Measurements from ENCODE around the gene ARTN.

ARTN gene

DNA sequence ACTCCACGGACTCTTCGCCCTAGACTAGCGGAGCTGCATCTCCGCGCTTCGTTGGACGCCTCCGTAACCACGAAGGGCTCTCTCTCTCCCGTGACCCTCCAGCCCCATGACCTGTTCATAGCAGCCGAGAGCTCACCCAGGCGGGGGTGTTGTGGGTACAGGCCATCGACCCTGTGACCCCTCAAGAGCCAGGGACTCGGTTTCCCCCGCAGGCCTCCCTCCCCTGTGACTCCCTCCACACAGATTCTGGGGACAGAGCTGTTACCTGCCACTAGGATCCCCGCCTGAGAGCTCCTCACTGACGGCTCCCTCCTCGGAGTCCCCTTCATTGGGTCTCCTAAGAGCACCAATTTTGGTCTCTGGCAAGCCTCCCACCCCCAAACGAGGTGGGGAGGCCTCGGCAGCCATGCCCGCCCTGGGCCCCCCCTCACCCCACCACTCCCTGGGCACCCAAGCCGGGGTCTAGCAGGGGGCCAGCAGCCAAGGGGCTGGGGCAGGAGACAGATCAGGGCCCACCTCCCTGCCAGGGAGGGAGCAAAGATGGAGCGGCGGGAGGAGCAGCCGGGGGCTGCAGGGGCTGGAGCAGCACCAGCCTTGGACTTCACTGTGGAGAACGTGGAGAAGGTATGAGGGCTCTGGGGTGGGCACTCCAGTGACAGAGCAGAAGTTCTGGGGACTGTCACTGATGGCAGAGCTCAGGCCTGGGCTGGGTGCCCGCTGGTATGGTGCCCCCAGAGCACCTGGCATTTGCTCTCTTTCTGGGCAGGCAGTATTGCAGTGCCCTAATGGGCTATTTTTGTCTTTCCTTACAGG is 13.7 kb downstream of the ARTN start:
- H4K20me1 ChIP-seq: peaks cover 0 to 70% (median 21%) of the 10 kb centered on the region in 11 experiments; a peak in 12 of 22 replicates
- peaks cover 34 to 60% (median 50%) of the 10 kb centered on the region in 10 experiments for H3K4me1 ChIP-seq
- no peaks in the 10 kb centered on the region for H3K9me3 ChIP-seq (replicated peaks in 1 of 11)
- H3K27ac ChIP-seq: peak overlapping the region; percentile 91 to 100 (median 98)
- peak overlapping the region; percentile 74 to 92 (median 78) for H3K4me3 ChIP-seq
- H3K36me3 ChIP-seq: peaks cover 13 to 47% (median 22%) of the 10 kb centered on the region in 11 experiments; a peak in 21 of 22 replicates
- peak overlapping the region; percentile 78 to 100 (median 99) for H3K4me2 ChIP-seq
- peak overlapping the region; percentile 88 to 100 (median 98) for H3K9ac ChIP-seq
- no peak for TF ChIP-seq Cebpa-rat (IDR thresholded peaks at IDR 0.05)
- H3K27me3 ChIP-seq: no peaks in the 10 kb centered on the region

DNA sequence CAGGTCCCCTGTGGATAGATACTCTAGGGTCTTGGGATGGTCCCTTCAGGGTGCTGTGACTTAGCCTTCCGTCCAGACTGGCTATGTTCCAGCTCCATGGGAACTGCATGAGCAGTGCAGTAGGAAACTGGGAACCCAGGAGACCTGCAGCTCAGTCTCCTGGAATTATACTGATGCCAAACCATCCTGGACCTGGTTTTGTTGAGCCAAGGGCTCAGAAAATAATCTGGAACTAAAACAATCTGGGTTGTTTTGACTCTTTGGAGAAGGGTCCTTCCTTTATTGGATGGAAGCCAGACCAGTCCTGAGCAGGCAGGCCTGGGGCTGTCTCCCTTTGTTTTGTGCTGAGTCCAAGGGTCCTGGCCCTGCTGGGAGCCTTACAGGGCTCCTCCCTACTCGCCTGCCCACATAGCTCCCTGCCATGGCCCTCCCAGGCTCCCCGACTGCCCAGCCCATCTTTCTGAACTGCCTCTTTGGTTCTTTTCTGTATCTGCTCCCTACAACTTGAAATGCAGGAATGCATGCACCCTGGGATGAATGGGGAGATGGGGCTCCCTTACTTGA is 14.4 kb downstream of the ARTN start:
- peak overlapping the region in 9 of 11 experiments; percentile 96 to 100 (median 99); a peak in 15 of 22 replicates for H3K27ac ChIP-seq
- peaks cover 0 to 70% (median 26%) of the 10 kb centered on the region in 11 experiments; a peak in 15 of 22 replicates for H4K20me1 ChIP-seq
- no peak for TF ChIP-seq Cebpa-rat (IDR thresholded peaks at IDR 0.05)
- H3K4me1 ChIP-seq: peaks cover 39 to 58% (median 51%) of the 10 kb centered on the region in 10 experiments
- peak overlapping the region; percentile 74 to 92 (median 78) for H3K4me3 ChIP-seq
- no peaks in the 10 kb centered on the region for H3K9me3 ChIP-seq (replicated peaks in 1 of 11)
- H3K36me3 ChIP-seq: peaks cover 13 to 45% (median 22%) of the 10 kb centered on the region in 11 experiments; a peak in 21 of 22 replicates
- peak overlapping the region; percentile 78 to 100 (median 99) for H3K4me2 ChIP-seq
- H3K27me3 ChIP-seq: no peaks in the 10 kb centered on the region
- H3K9ac ChIP-seq: peak overlapping the region; percentile 88 to 100 (median 98)

DNA sequence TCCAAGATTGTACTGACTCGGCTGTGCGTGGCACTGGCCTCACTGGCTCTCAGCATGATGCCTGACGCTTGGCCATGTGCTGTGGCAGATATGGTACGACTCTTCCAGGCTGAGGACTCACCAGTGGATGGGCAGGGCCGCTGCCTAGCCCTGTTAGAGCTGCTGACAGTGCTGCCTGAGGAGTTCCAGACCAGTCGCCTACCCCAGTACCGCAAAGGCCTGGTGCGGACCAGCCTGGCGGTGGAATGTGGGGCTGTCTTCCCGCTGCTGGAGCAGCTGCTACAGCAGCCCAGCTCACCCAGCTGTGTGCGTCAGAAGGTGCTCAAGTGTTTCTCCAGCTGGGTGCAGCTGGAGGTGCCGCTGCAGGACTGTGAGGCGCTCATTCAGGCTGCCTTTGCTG is 16.1 kb downstream of the ARTN start:
- no peaks in the 10 kb centered on the region for H3K27me3 ChIP-seq
- no peak overlapping the region for H3K9ac ChIP-seq
- no peaks in the 10 kb centered on the region for H3K9me3 ChIP-seq (replicated peaks in 1 of 11)
- no peak overlapping the region for H3K27ac ChIP-seq
- H3K4me3 ChIP-seq: no peak overlapping the region
- H3K36me3 ChIP-seq: peaks cover 12 to 43% (median 21%) of the 10 kb centered on the region in 11 experiments; a peak in 21 of 22 replicates
- H3K4me1 ChIP-seq: peaks cover 33 to 52% (median 45%) of the 10 kb centered on the region in 10 experiments
- no peak for TF ChIP-seq Cebpa-rat (IDR thresholded peaks at IDR 0.05)
- peak overlapping the region in 2 of 11 experiments; percentile 78 to 98; a peak in 1 of 22 replicates for H3K4me2 ChIP-seq
- peaks cover 12 to 77% (median 43%) of the 10 kb centered on the region in 11 experiments; a peak in 19 of 22 replicates for H4K20me1 ChIP-seq

DNA sequence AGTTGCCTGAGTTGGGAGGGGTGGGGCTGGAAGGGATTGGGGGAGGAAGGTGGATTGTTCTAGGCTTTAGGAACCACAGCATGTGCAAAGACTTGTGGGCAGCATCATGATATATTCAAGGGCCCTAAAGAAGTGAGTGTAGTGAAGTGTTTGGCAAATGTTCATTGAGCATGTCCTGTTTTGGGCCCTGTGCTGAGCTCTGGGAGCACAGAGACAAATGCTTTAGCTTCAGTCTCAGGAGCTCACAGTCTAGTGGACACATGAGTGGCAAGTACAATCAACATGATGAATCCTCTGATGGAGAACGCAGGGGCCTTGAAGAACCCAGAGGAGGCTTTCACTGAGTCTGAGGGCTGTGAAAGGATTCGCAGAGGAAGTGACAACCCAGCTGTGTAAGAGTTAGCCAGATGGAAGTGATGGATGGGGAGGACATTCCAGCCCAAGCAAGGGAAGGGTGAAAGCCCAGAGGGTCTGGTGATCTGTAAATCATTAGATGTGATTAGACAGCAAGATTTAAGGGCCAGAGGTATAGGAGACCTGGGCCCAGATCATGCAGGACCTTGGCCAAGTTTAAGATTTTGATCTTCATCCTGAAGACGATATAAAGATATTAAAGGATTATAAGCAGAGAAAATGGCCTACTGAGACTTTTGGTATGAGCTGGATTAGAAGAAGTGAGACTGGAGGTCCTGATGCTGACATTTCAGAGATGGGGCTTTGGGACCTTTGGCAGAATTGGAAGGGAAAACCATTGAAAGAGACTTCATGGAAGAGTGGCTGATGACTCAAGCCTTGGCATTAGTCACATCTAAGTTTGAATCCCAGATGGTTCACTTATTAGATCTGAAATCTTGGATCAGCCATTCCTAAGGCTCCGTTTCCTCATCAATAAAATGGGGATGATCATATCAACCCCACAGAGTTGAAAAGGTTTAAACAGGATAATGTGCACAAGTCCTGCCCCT is 17.7 kb downstream of the ARTN start:
- no peaks in the 10 kb centered on the region for H3K9me3 ChIP-seq (replicated peaks in 1 of 11)
- no peak for TF ChIP-seq Cebpa-rat (IDR thresholded peaks at IDR 0.05)

DNA sequence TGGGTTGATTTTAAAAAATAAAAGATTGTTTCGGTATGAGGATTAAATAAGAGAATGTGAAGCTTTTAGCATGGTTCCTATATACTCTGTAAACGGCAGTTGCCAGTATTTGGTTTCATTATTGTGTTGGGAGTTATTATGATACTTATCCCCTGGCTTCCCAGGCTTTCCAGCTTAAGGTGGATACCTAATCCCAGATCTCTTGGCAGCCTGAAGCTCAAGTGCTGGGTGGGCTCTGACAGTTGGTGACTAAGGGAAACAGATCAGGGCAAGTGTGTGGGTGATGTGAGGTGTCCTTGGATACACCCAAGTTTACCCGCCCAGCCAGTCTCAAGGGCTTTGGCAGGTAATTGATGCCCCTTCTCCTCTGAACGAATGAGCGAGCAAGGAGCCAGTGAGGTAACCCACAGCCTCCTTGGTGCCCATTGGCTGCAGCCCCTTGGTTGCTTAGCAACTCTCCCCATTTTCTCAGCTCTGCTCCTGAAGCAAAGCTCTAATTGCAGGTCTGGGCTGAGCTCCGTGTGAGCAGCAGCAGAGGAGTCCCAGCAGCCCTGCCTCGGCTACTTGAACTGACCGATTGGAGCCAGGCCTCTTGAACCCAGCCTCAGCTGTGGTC is 19.2 kb downstream of the ARTN start:
- peaks cover 13 to 97% (median 48%) of the 10 kb centered on the region in 11 experiments; a peak in 20 of 22 replicates for H4K20me1 ChIP-seq
- no peaks in the 10 kb centered on the region for H3K27me3 ChIP-seq
- peaks cover 31 to 70% (median 44%) of the 10 kb centered on the region in 11 experiments for H3K36me3 ChIP-seq
- H3K27ac ChIP-seq: no peak overlapping the region
- peak overlapping the region in 5 of 11 experiments; percentile 1 to 33 (median 12); a peak in 6 of 22 replicates for H3K4me2 ChIP-seq
- TF ChIP-seq Cebpa-rat (IDR thresholded peaks at IDR 0.05): no peak
- H3K9ac ChIP-seq: peak overlapping the region in 1 of 11 experiments; percentile 9; a peak in 1 of 22 replicates
- no peaks in the 10 kb centered on the region for H3K9me3 ChIP-seq (replicated peaks in 1 of 11)
- no peak overlapping the region for H3K4me3 ChIP-seq
- peaks cover 15 to 32% (median 24%) of the 10 kb centered on the region in 10 experiments for H3K4me1 ChIP-seq

More for the DNA sequence above, 17.7 kb downstream of the ARTN start:
- H3K4me1 ChIP-seq: peaks cover 22 to 38% (median 32%) of the 10 kb centered on the region in 10 experiments
- no peaks in the 10 kb centered on the region for H3K27me3 ChIP-seq
- peak overlapping the region in 2 of 11 experiments; percentile 6 to 11; a peak in 2 of 22 replicates for H3K4me2 ChIP-seq
- peaks cover 15 to 55% (median 28%) of the 10 kb centered on the region in 11 experiments; a peak in 21 of 22 replicates for H3K36me3 ChIP-seq
- H3K27ac ChIP-seq: no peak overlapping the region
- H4K20me1 ChIP-seq: peaks cover 13 to 90% (median 49%) of the 10 kb centered on the region in 11 experiments; a peak in 20 of 22 replicates
- H3K4me3 ChIP-seq: no peak overlapping the region
- H3K9ac ChIP-seq: no peak overlapping the region

DNA sequence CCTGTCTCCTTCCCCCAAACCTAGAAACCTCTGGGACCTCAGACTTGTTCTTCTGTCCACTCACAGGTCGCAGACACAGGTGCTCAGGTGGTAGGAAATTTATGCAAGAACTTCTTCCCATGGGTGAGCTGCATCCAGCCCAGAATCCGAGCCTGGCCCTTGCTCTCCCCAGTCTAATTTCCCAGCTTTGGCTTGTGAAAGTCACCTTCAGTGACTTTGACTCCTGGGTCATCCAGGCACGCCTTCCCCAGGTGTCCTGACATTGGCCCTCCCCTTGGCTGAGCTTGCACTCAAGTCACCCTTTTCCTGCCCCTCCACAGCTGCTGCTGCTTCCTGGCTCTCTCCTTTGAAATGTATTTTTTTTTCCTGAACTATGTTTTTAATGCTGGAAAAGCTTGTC is 19.8 kb downstream of the ARTN start:
- Histone ChIP-seq H3K27me3 (no peaks in the 10 kb centered on the region), H3K27ac (no peak overlapping the region), H3K36me3 (peaks cover 36 to 75% (median 49%) of the 10 kb centered on the region in 11 experiments), H3K4me1 (peaks cover 10 to 26% (median 19%) of the 10 kb centered on the region in 10 experiments), H3K9me3 (replicated peaks in 1 of 11) (no peaks in the 10 kb centered on the region), H3K4me3 (no peak overlapping the region), H3K9ac (0 out of 22 replicates have a peak overlapping the region, but pooled peaks of 1 of the 11 experiments have one; percentile 9), H4K20me1 (peaks cover 13 to 93% (median 43%) of the 10 kb centered on the region in 11 experiments; a peak in 20 of 22 replicates), H3K4me2 (peak overlapping the region in 4 of 11 experiments; percentile 6 to 33 (median 18); a peak in 3 of 22 replicates)
- TF ChIP-seq Cebpa-rat (IDR thresholded peaks at IDR 0.05): no peak

DNA sequence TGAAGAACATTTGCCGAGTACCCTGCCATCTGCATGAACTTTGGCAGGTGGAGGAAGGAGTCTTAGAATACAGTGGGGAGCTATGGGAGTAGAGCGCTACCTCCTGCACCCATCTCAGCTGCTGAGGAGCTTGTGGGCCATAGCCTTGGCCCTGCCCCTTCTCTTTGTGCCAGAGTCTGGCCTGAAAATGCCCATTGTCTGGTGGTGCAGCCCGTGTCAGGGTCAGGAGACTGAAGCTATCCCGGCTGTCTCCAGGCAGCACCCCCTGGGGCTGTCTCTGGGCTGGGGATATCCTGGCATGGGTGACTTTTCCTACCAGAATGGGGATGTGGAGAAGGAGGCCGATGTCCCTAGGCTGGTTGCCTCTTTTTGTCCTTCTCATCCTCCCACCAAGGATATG is 20.4 kb downstream of the ARTN start:
- no peak for TF ChIP-seq Cebpa-rat (IDR thresholded peaks at IDR 0.05)
- H3K27me3 ChIP-seq: no peaks in the 10 kb centered on the region
- H3K4me3 ChIP-seq: no peak overlapping the region
- H3K4me1 ChIP-seq: peaks cover 3 to 20% (median 13%) of the 10 kb centered on the region in 10 experiments; a peak in 16 of 20 replicates
- H3K9me3 ChIP-seq (replicated peaks in 1 of 11): no peaks in the 10 kb centered on the region
- peaks cover 13 to 87% (median 37%) of the 10 kb centered on the region in 11 experiments; a peak in 20 of 22 replicates for H4K20me1 ChIP-seq
- H3K9ac ChIP-seq: no peak overlapping the region
- no peak overlapping the region for H3K4me2 ChIP-seq
- no peak overlapping the region for H3K27ac ChIP-seq
- peaks cover 43 to 77% (median 56%) of the 10 kb centered on the region in 11 experiments for H3K36me3 ChIP-seq

Data from BLaER1 treated with 17β-estradiol and CSF1 and Interleukin-3, amounts not matched to agents 10 nM and 100 nM (cell line).